Measurements from ENCODE around the gene CHST3.

Gene CHST3

GRCh38 chr10:72050873-72051272, 86.7 kb downstream of the CHST3 start:
- no peaks in the 10 kb centered on the region for H3K4me1 ChIP-seq (ENCODE audit: control insufficient read depth in 5 of 5, insufficient read depth in 5 of 5, low read length in 5 of 5)
- no peak overlapping the region for H3K27ac ChIP-seq (ENCODE audit: low read depth, low read length)
- peaks cover 0 to 5% (median 0%) of the 10 kb centered on the region in 5 donors for H3K27me3 ChIP-seq (ENCODE audit: control insufficient read depth in 5 of 5, insufficient read depth in 4 of 5, low read length in 5 of 5)
- no peak overlapping the region for H3K4me3 ChIP-seq (ENCODE audit: low read depth in 1 of 5, low read length in 5 of 5)
- H3K9me3 ChIP-seq (ENCODE audit: control insufficient read depth in 5 of 5, low read length in 5 of 5) = peaks cover 0 to 10% (median 5%) of the 10 kb centered on the region in 5 donors
- no peaks in the 10 kb centered on the region for H3K36me3 ChIP-seq (ENCODE audit: control insufficient read depth in 5 of 5, insufficient read depth in 5 of 5, low read length in 5 of 5)
- H3K9ac ChIP-seq (ENCODE audit: low read length in 5 of 5) = no peak overlapping the region

- no peaks in the 10 kb centered on the region for H3K4me1 ChIP-seq (ENCODE audit: control insufficient read depth in 5 of 5, insufficient read depth in 5 of 5, low read length in 5 of 5)
- peaks cover 0 to 4% (median 0%) of the 10 kb centered on the region in 5 donors for H3K9me3 ChIP-seq (ENCODE audit: control insufficient read depth in 5 of 5, low read length in 5 of 5)
- no peak overlapping the region for H3K27ac ChIP-seq (ENCODE audit: low read depth, low read length)
- no peaks in the 10 kb centered on the region for H3K36me3 ChIP-seq (ENCODE audit: control insufficient read depth in 5 of 5, insufficient read depth in 5 of 5, low read length in 5 of 5)
- H3K4me3 ChIP-seq (ENCODE audit: low read depth in 1 of 5, low read length in 5 of 5) = no peak overlapping the region
- no peak overlapping the region for H3K9ac ChIP-seq (ENCODE audit: low read length in 5 of 5)
- peaks cover 0 to 7% (median 0%) of the 10 kb centered on the region in 5 donors for H3K27me3 ChIP-seq (ENCODE audit: control insufficient read depth in 5 of 5, insufficient read depth in 4 of 5, low read length in 5 of 5)
These were observed 89.5 kb downstream of the CHST3 start for GRCh38 chr10:72053690-72054089.

GRCh38 chr10:72056113-72056512, 91.9 kb downstream of the CHST3 start:
- no peaks in the 10 kb centered on the region for H3K36me3 ChIP-seq (ENCODE audit: control insufficient read depth in 5 of 5, insufficient read depth in 5 of 5, low read length in 5 of 5)
- no peak overlapping the region for H3K27ac ChIP-seq (ENCODE audit: low read depth, low read length)
- H3K9me3 ChIP-seq (ENCODE audit: control insufficient read depth in 5 of 5, low read length in 5 of 5) = no peaks in the 10 kb centered on the region

GRCh38 chr10:72056932-72057751, 92.9 kb downstream of the CHST3 start:
- H3K4me1 ChIP-seq (ENCODE audit: control insufficient read depth in 5 of 5, insufficient read depth in 5 of 5, low read length in 5 of 5) = no peaks in the 10 kb centered on the region
- no peaks in the 10 kb centered on the region for H3K9me3 ChIP-seq (ENCODE audit: control insufficient read depth in 5 of 5, low read length in 5 of 5)
- H3K27ac ChIP-seq (ENCODE audit: low read depth, low read length) = no peak overlapping the region
- no peak overlapping the region for H3K9ac ChIP-seq (ENCODE audit: low read length in 5 of 5)
- H3K27me3 ChIP-seq (ENCODE audit: control insufficient read depth in 5 of 5, insufficient read depth in 4 of 5, low read length in 5 of 5) = peaks cover 0 to 7% (median 0%) of the 10 kb centered on the region in 5 donors
- H3K36me3 ChIP-seq (ENCODE audit: control insufficient read depth in 5 of 5, insufficient read depth in 5 of 5, low read length in 5 of 5) = peaks cover 0 to 2% (median 0%) of the 10 kb centered on the region in 5 donors
- no peak overlapping the region for H3K4me3 ChIP-seq (ENCODE audit: low read depth in 1 of 5, low read length in 5 of 5)

More at GRCh38 chr10:72056113-72056512, 91.9 kb downstream of the CHST3 start:
- H3K27me3 ChIP-seq (ENCODE audit: control insufficient read depth in 5 of 5, insufficient read depth in 4 of 5, low read length in 5 of 5) = peaks cover 0 to 7% (median 0%) of the 10 kb centered on the region in 5 donors
- no peaks in the 10 kb centered on the region for H3K4me1 ChIP-seq (ENCODE audit: control insufficient read depth in 5 of 5, insufficient read depth in 5 of 5, low read length in 5 of 5)
- no peak overlapping the region for H3K4me3 ChIP-seq (ENCODE audit: low read depth in 1 of 5, low read length in 5 of 5)
- no peak overlapping the region for H3K9ac ChIP-seq (ENCODE audit: low read length in 5 of 5)

DNA sequence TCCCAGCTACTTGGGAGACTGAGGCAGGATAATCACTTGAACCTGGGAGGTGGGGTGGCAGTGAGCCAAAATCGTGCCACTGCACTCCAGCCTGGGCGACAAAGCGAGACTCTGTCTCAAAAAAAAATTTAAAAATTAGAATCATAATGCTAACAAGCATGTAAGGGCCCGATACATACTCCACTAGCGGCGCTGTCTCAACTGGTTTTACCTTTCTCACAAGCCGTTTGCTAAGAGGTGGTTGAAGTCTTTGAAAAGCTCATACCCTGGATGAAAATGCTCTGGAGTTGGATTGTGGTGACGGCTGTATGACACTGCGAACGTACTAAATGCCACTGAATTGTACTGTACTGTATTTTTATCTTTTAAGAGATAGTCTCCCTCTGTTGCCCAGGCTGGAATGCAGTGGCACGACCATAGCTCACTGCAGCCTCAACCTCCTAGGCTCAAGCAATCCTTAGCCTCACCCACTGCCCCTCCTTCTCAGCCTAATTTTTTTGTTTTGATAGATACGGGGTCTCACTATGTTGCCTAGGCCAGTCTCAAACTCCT, 94.2 kb downstream of the CHST3 start:
- H3K4me1 ChIP-seq (ENCODE audit: control insufficient read depth in 5 of 5, insufficient read depth in 5 of 5, low read length in 5 of 5) = no peaks in the 10 kb centered on the region
- no peak overlapping the region for H3K27ac ChIP-seq (ENCODE audit: low read depth, low read length)
- H3K36me3 ChIP-seq (ENCODE audit: control insufficient read depth in 5 of 5, insufficient read depth in 5 of 5, low read length in 5 of 5) = peaks cover 0 to 8% (median 0%) of the 10 kb centered on the region in 5 donors

GRCh38 chr10:72058989-72059842, 95.0 kb downstream of the CHST3 start:
- peaks cover 0 to 7% (median 0%) of the 10 kb centered on the region in 5 donors for H3K27me3 ChIP-seq (ENCODE audit: control insufficient read depth in 5 of 5, insufficient read depth in 4 of 5, low read length in 5 of 5)
- H3K27ac ChIP-seq (ENCODE audit: low read depth, low read length) = no peak overlapping the region
- no peaks in the 10 kb centered on the region for H3K4me1 ChIP-seq (ENCODE audit: control insufficient read depth in 5 of 5, insufficient read depth in 5 of 5, low read length in 5 of 5)
- H3K4me3 ChIP-seq (ENCODE audit: low read depth in 1 of 5, low read length in 5 of 5) = no peak overlapping the region
- H3K9ac ChIP-seq (ENCODE audit: low read length in 5 of 5) = no peak overlapping the region
- H3K9me3 ChIP-seq (ENCODE audit: control insufficient read depth in 5 of 5, low read length in 5 of 5) = no peaks in the 10 kb centered on the region
- peaks cover 0 to 8% (median 0%) of the 10 kb centered on the region in 5 donors for H3K36me3 ChIP-seq (ENCODE audit: control insufficient read depth in 5 of 5, insufficient read depth in 5 of 5, low read length in 5 of 5)

More for the DNA sequence above, 94.2 kb downstream of the CHST3 start:
- H3K9me3 ChIP-seq (ENCODE audit: control insufficient read depth in 5 of 5, low read length in 5 of 5) = no peaks in the 10 kb centered on the region
- H3K9ac ChIP-seq (ENCODE audit: low read length in 5 of 5) = no peak overlapping the region
- peaks cover 0 to 7% (median 0%) of the 10 kb centered on the region in 5 donors for H3K27me3 ChIP-seq (ENCODE audit: control insufficient read depth in 5 of 5, insufficient read depth in 4 of 5, low read length in 5 of 5)
- H3K4me3 ChIP-seq (ENCODE audit: low read depth in 1 of 5, low read length in 5 of 5) = no peak overlapping the region

- Histone ChIP-seq H3K27ac (ENCODE audit: low read depth, low read length) (no peak overlapping the region), H3K4me1 (ENCODE audit: control insufficient read depth in 5 of 5, insufficient read depth in 5 of 5, low read length in 5 of 5) (no peaks in the 10 kb centered on the region), H3K9me3 (ENCODE audit: control insufficient read depth in 5 of 5, low read length in 5 of 5) (no peaks in the 10 kb centered on the region), H3K9ac (ENCODE audit: low read length in 5 of 5) (no peak overlapping the region), H3K36me3 (ENCODE audit: control insufficient read depth in 5 of 5, insufficient read depth in 5 of 5, low read length in 5 of 5) (peaks cover 0 to 8% (median 0%) of the 10 kb centered on the region in 5 donors), H3K4me3 (ENCODE audit: low read depth in 1 of 5, low read length in 5 of 5) (no peak overlapping the region), H3K27me3 (ENCODE audit: control insufficient read depth in 5 of 5, insufficient read depth in 4 of 5, low read length in 5 of 5) (peaks cover 0 to 7% (median 0%) of the 10 kb centered on the region in 5 donors)
These were observed 95.9 kb downstream of the CHST3 start for GRCh38 chr10:72059843-72060822.

GRCh38 chr10:72061491-72061890, 97.3 kb downstream of the CHST3 start:
- Histone ChIP-seq H3K4me3 (ENCODE audit: low read depth in 1 of 5, low read length in 5 of 5) (no peak overlapping the region), H3K27ac (ENCODE audit: low read depth, low read length) (no peak overlapping the region), H3K9me3 (ENCODE audit: control insufficient read depth in 5 of 5, low read length in 5 of 5) (no peaks in the 10 kb centered on the region), H3K9ac (ENCODE audit: low read length in 5 of 5) (no peak overlapping the region), H3K36me3 (ENCODE audit: control insufficient read depth in 5 of 5, insufficient read depth in 5 of 5, low read length in 5 of 5) (peaks cover 0 to 13% (median 0%) of the 10 kb centered on the region in 5 donors), H3K4me1 (ENCODE audit: control insufficient read depth in 5 of 5, insufficient read depth in 5 of 5, low read length in 5 of 5) (no peaks in the 10 kb centered on the region), H3K27me3 (ENCODE audit: control insufficient read depth in 5 of 5, insufficient read depth in 4 of 5, low read length in 5 of 5) (peaks cover 0 to 5% (median 0%) of the 10 kb centered on the region in 5 donors)

- Histone ChIP-seq H3K9ac (ENCODE audit: low read length in 5 of 5) (no peak overlapping the region), H3K4me1 (ENCODE audit: control insufficient read depth in 5 of 5, insufficient read depth in 5 of 5, low read length in 5 of 5) (peaks cover 0 to 1% (median 0%) of the 10 kb centered on the region in 5 donors), H3K4me3 (ENCODE audit: low read depth in 1 of 5, low read length in 5 of 5) (no peak overlapping the region), H3K9me3 (ENCODE audit: control insufficient read depth in 5 of 5, low read length in 5 of 5) (no peaks in the 10 kb centered on the region), H3K36me3 (ENCODE audit: control insufficient read depth in 5 of 5, insufficient read depth in 5 of 5, low read length in 5 of 5) (peaks cover 0 to 13% (median 0%) of the 10 kb centered on the region in 5 donors), H3K27ac (ENCODE audit: low read depth, low read length) (no peak overlapping the region), H3K27me3 (ENCODE audit: control insufficient read depth in 5 of 5, insufficient read depth in 4 of 5, low read length in 5 of 5) (peaks cover 0 to 5% (median 0%) of the 10 kb centered on the region in 5 donors)
These were observed 97.7 kb downstream of the CHST3 start for GRCh38 chr10:72061930-72062329.
